ENCODE results near the gene CMSS1. TPM values are rescaled to one million over a fixed set of nuclear protein-coding genes. Genes with fewer than 3 reads are reported as not detected.

CMSS1 gene
- polyA plus RNA-seq, 1 of the 3 experiments (the other 2 are of a cell fraction): 9.1 TPM

GRCh38 chr3:100155128-100155527 is 337.5 kb downstream of the CMSS1 start:
- Histone ChIP-seq H4K20me1 (ENCODE audit: insufficient read depth) (no peaks in the 10 kb centered on the region), H3K9ac (no peak overlapping the region), H3K36me3 (replicated peaks in 1 of 2; ENCODE audit: control insufficient read depth in 1 of 2, insufficient read depth in 2 of 2, low read length in 1 of 2) (peaks cover 0 to 10% of the 10 kb centered on the region in 2 experiments), H3K27ac (ENCODE audit: low read depth in 2 of 2, low read length in 1 of 2) (peak overlapping the region in 1 of 2 experiments; percentile 74; a peak in 2 of 4 replicates), H3F3A (replicated peaks; ENCODE audit: insufficient read depth) (peaks cover 25% of the 10 kb centered on the region), H3K27me3 (ENCODE audit: insufficient read depth) (no peaks in the 10 kb centered on the region), H3K79me2 (ENCODE audit: insufficient read depth) (no peaks in the 10 kb centered on the region), H3K4me2 (no peak overlapping the region), H3K9me3 (peaks cover 17% of the 10 kb centered on the region; the same call in 1 of the 2 replicates), H3K4me3 (ENCODE audit: low read depth in 2 of 2, low read length in 1 of 2) (no peak overlapping the region), H3K9me2 (no peaks in the 10 kb centered on the region), H2AFZ (ENCODE audit: low read depth) (no peak overlapping the region), H3K4me1 (ENCODE audit: control insufficient read depth in 1 of 2, insufficient read depth in 2 of 2, low read depth in 1 of 2, low read length in 1 of 2) (peaks cover 15 to 25% of the 10 kb centered on the region in 2 experiments)
- peak; percentile 9 for DNase-seq
- TF ChIP-seq TCF12 (IDR thresholded peaks at IDR 0.05) (peak; percentile 72), MXI1 (IDR thresholded peaks at IDR 0.05; ENCODE audit: low read depth, low read length) (no peak)
- CTCF ChIA-PET: interaction anchor here (1.0 to 1.3 kb wide), 4 partner anchors 11 to 312 kb away, joined by 3 to 4 read pairs (median 3); no protein-coding TSS in a partner anchor
- POLR2A ChIA-PET: no interaction called here

- POLR2A ChIA-PET: no interaction called here
Observed at GRCh38 chr3:100155590-100155989, 337.9 kb downstream of the CMSS1 start.

GRCh38 chr3:100157685-100158084 is 340.0 kb downstream of the CMSS1 start:
- Histone ChIP-seq H3K4me3 (ENCODE audit: low read depth in 2 of 2, low read length in 1 of 2) (no peak overlapping the region), H3K27me3 (ENCODE audit: insufficient read depth) (no peaks in the 10 kb centered on the region), H3F3A (replicated peaks; ENCODE audit: insufficient read depth) (peaks cover 38% of the 10 kb centered on the region), H3K36me3 (replicated peaks in 1 of 2; ENCODE audit: control insufficient read depth in 1 of 2, insufficient read depth in 2 of 2, low read length in 1 of 2) (peaks cover 0 to 13% of the 10 kb centered on the region in 2 experiments), H4K20me1 (ENCODE audit: insufficient read depth) (no peaks in the 10 kb centered on the region), H3K4me2 (no peak overlapping the region), H2AFZ (ENCODE audit: low read depth) (no peak overlapping the region), H3K4me1 (ENCODE audit: control insufficient read depth in 1 of 2, insufficient read depth in 2 of 2, low read depth in 1 of 2, low read length in 1 of 2) (peaks cover 24 to 27% of the 10 kb centered on the region in 2 experiments), H3K79me2 (ENCODE audit: insufficient read depth) (no peaks in the 10 kb centered on the region), H3K27ac (ENCODE audit: low read depth in 2 of 2, low read length in 1 of 2) (peak overlapping the region; percentile 84 to 95; a peak in 2 of 4 replicates), H3K9me2 (no peaks in the 10 kb centered on the region), H3K9ac (no peak overlapping the region), H3K9me3 (peaks cover 17% of the 10 kb centered on the region; the same call in 1 of the 2 replicates)
- ChIA-PET CTCF (interaction anchor here (0.7 to 4.4 kb wide), 4 partner anchors 86 to 326 kb away, joined by 3 to 23 read pairs (median 4); no protein-coding TSS in a partner anchor), POLR2A (no interaction called here)
- WGBS (ENCODE audit: low lambda C conversion rate): 97% methylated on average over 2 of the region's 2 CpGs
- TF ChIP-seq JUND (IDR thresholded peaks at IDR 0.05) (no peak), USF2 (IDR thresholded peaks at IDR 0.05; ENCODE audit: borderline replicate concordance, low read depth, low read length) (no peak), USF1 (IDR thresholded peaks at IDR 0.05; ENCODE audit: borderline replicate concordance, low read depth) (no peak), RAD21 (IDR thresholded peaks at IDR 0.05; ENCODE audit: low read length) (no peak), SIN3A (IDR thresholded peaks at IDR 0.05; ENCODE audit: borderline replicate concordance, low read depth, low read length) (no peak), TCF12 (IDR thresholded peaks at IDR 0.05) (no peak), NFIC (IDR thresholded peaks at IDR 0.05; ENCODE audit: borderline replicate concordance) (no peak), MEF2A (IDR thresholded peaks at IDR 0.05; ENCODE audit: borderline replicate concordance, low read depth) (no peak), GATA2 (CRISPR knock-in tag; IDR thresholded peaks at IDR 0.05) (no peak), FOXM1 (IDR thresholded peaks at IDR 0.05; ENCODE audit: low read depth) (no peak), ELF1 (IDR thresholded peaks at IDR 0.05) (no peak), RCOR1 (IDR thresholded peaks at IDR 0.05; ENCODE audit: low read length) (no peak), YY1 (IDR thresholded peaks at IDR 0.05; ENCODE audit: low read depth) (no peak)
- TF ChIP-seq, protein P1, sequence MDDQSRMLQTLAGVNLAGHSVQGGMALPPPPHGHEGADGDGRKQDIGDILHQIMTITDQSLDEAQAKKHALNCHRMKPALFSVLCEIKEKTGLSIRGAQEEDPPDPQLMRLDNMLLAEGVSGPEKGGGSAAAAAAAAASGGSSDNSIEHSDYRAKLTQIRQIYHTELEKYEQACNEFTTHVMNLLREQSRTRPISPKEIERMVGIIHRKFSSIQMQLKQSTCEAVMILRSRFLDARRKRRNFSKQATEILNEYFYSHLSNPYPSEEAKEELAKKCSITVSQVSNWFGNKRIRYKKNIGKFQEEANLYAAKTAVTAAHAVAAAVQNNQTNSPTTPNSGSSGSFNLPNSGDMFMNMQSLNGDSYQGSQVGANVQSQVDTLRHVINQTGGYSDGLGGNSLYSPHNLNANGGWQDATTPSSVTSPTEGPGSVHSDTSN (IDR thresholded peaks at IDR 0.05): no peak
- TF ChIP-seq, protein P2, sequence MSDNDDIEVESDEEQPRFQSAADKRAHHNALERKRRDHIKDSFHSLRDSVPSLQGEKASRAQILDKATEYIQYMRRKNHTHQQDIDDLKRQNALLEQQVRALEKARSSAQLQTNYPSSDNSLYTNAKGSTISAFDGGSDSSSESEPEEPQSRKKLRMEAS (IDR thresholded peaks at IDR 0.05; ENCODE audit: low read depth): no peak
- DNase-seq: no peak

More at GRCh38 chr3:100155590-100155989, 337.9 kb downstream of the CMSS1 start:
- H3K79me2 ChIP-seq (ENCODE audit: insufficient read depth): no peaks in the 10 kb centered on the region
- peaks cover 30% of the 10 kb centered on the region for H3F3A ChIP-seq (replicated peaks; ENCODE audit: insufficient read depth)
- TF ChIP-seq, protein P2 (IDR thresholded peaks at IDR 0.05; ENCODE audit: low read depth): no peak
- TF ChIP-seq NRF1 (IDR thresholded peaks at IDR 0.05; ENCODE audit: low read depth, low read length) (no peak), FOXJ3 (CRISPR knock-in tag; IDR thresholded peaks at IDR 0.05) (no peak), SIN3A (IDR thresholded peaks at IDR 0.05; ENCODE audit: borderline replicate concordance, low read depth, low read length) (no peak), ELF1 (IDR thresholded peaks at IDR 0.05) (no peak), TEAD4 (IDR thresholded peaks at IDR 0.05; ENCODE audit: borderline replicate concordance, insufficient read depth) (no peak), POLR2AphosphoS5 (IDR thresholded peaks at IDR 0.05; ENCODE audit: low read depth, low read length) (no peak), RCOR1 (IDR thresholded peaks at IDR 0.05; ENCODE audit: low read length) (no peak)
- peaks cover 17% of the 10 kb centered on the region; the same call in 1 of the 2 replicates for H3K9me3 ChIP-seq
- CTCF ChIA-PET: interaction anchor here (1.0 to 4.4 kb wide), 4 partner anchors 11 to 313 kb away, joined by 3 to 23 read pairs (median 4); no protein-coding TSS in a partner anchor
- H3K27ac ChIP-seq (ENCODE audit: low read depth in 2 of 2, low read length in 1 of 2): peak overlapping the region in 1 of 2 experiments; percentile 71; a peak in 1 of 4 replicates
- peaks cover 20 to 29% of the 10 kb centered on the region in 2 experiments for H3K4me1 ChIP-seq (ENCODE audit: control insufficient read depth in 1 of 2, insufficient read depth in 2 of 2, low read depth in 1 of 2, low read length in 1 of 2)
- no peaks in the 10 kb centered on the region for H3K27me3 ChIP-seq (ENCODE audit: insufficient read depth)
- DNase-seq: no peak
- peaks cover 0 to 10% of the 10 kb centered on the region in 2 experiments for H3K36me3 ChIP-seq (replicated peaks in 1 of 2; ENCODE audit: control insufficient read depth in 1 of 2, insufficient read depth in 2 of 2, low read length in 1 of 2)
- H2AFZ ChIP-seq (ENCODE audit: low read depth): no peak overlapping the region
- H4K20me1 ChIP-seq (ENCODE audit: insufficient read depth): no peaks in the 10 kb centered on the region
- H3K9me2 ChIP-seq: no peaks in the 10 kb centered on the region
- no peak overlapping the region for H3K4me3 ChIP-seq (ENCODE audit: low read depth in 2 of 2, low read length in 1 of 2)
- no peak overlapping the region for H3K9ac ChIP-seq
- H3K4me2 ChIP-seq: no peak overlapping the region

Data from SK-N-SH (cell line).